OCI-LY1 (cell line): ENCODE results near the gene PRPS1.

Experiments used
- CTCF ChIP-seq: fragments of 200-600 bp; sonication (generic), shearing (Covaris generic); IDR thresholded peaks from 2 replicates; pipeline ENCODE4 v1.5.1; 2017; ENCODE audit warnings: mild to moderate bottlenecking, antibody characterized with exemption, low read length, moderate library complexity, mixed read lengths
- EZH2 ChIP-seq: fragments of 200-600 bp; sonication (generic), shearing (Covaris generic); IDR thresholded peaks from 2 replicates; pipeline ENCODE4 v1.8.0; 2017; ENCODE audit warnings: borderline replicate concordance, mixed run types, mild to moderate bottlenecking, antibody characterized with exemption, low read length, moderate library complexity, mixed read lengths

DNA sequence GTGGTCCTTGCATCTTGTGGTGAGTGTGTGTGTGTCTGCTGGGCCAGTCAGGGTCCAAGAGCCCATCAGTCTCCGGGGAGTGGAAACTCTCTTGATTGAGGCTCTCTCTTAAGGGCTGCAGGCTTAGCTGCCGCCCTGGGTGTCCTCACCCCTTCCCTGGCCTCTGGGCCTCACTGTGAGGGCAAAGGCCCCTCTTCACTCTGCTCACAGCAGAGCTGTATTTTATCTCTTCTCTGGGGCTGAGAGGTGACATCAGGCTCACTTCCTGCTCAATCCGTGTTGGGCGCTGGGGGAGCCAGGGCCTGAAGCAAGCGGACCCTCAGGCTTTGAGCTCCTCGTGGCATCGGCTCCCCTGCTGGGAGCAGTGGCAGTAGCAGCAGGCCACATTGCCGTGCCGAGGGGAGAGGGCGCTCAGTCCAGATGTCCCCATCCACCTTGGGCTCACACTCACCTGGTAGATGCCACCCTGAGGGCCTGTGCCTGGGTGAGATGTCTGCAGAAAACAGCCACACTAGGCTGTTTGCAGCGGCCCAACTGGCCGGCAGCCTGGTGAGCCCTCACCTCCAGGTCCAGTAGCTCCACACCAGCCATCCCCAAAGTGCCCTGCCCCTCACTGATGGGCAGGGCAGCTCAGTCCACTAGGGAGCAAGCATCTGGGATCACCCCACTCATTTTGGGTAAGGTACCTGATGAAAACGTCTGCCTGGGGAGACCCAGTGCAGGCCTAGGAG is 24.7 kb upstream of the PRPS1 start:
- no peak for TF ChIP-seq CTCF
- TF ChIP-seq EZH2, result no peak
